Stimulated activated naive CD8-positive, alpha-beta T cell treated with anti-CD3 and anti-CD28 coated beads, Interleukin-15, Interleukin-2, amounts not matched to agents 100 U/mL and 50 U/mL, for 24 hours (primary cell): Measurements from ENCODE around the gene C3orf22.

Experiments
- ATAC-seq: fragments of 150-1000 bp; cut with Tn5 transposase; one replicate; pipeline ENCODE4 v1.10.0; 2021
- DNase-seq: peaks from one replicate; pipeline ENCODE4 v3.0.0; 2021

Gene C3orf22

GRCh38 chr3:126556637-126557414 lies 1.9 kb downstream of the C3orf22 start:
- DNase-seq: no peak
- no peak for ATAC-seq

DNA sequence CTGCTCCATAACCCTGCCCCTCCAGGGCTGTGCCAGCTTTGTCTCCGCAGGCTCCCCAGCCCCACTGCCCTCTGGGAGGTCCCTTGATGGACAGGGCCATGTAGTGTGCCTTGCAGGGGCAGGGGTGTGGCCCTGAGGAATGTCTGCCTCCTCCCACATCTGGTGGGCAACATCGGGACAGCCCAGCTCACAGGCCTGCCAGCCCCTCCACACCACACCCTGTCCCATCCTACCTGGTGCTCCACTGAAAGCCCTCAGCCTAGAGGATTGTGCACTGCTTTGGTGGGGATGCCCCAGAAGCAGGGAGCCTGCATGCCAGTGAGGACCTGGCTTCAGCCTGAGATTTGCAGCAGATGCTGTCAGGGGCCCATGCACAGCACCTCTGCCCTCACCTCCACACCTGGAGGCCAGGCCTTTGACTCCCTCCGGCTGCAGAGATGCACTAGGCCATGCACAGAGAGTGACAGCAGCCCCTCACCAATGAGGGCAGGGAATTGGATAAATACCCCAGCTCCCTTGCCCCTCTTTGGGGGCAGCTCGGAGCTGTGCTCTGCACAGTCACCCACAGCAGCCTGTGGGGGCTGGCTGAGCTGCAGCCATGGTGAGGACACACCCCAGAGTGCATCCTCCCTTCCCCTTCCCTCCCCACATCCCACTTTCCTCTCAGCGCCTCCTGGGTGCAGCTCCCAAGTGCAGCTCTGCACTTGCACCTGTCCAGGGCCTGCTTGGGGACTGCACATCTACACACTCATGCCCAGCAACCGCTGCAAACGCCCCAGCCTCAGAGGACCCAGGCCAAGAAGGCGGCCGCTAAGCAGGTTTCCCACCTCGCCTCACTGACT lies 2.7 kb downstream of the C3orf22 start:
- no peak for ATAC-seq
- no peak for DNase-seq

GRCh38 chr3:126554560-126555525 lies 3.9 kb downstream of the C3orf22 start:
- DNase-seq: no peak
- ATAC-seq: no peak

DNA sequence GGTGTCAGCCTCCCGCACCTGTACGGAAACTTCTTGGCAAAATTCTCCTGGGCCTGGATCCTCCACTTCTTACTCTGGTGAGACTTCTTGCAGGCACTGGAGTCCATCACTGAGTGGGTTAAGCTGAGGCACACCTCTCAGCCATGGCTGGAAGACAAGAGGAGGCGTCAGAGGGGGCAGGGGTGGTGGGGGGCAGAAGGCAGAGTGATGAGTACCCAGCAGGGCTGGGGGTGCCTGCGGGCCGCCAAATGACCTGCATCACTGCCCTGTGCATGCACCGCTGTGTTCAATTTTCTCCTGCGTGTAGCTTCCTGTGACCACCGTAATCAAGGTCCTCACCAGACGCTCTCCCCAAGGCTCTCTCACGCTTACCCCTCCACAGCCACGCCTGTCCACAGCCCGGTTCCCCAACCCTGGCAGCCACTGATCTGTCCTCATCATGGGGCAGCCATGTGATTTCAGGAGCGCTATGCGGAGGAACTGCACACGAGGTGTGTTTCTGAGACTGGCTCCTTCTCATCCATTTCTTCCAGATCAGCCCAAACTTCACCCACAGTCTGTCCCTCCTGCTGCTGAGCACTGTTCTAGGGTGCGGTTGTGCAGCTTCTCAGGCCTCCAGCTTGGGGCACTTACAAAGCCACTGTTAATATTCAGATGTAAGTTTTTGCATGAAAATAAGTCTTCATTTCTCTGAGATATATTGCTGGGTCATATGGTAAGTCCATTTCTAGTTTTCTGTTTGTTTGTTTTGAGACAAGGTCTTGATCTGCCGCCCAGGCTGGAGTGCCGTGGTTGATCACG lies 5.2 kb downstream of the C3orf22 start:
- DNase-seq (no peak), ATAC-seq (no peak)

- DNase-seq (no peak), ATAC-seq (no peak)
Measured at GRCh38 chr3:126552688-126553283, 5.9 kb downstream of the C3orf22 start.

- no peak for ATAC-seq
- DNase-seq: no peak
Measured at GRCh38 chr3:126551839-126552687, 6.7 kb downstream of the C3orf22 start.

GRCh38 chr3:126551121-126551838 lies 7.5 kb downstream of the C3orf22 start:
- ATAC-seq (no peak), DNase-seq (no peak)

DNA sequence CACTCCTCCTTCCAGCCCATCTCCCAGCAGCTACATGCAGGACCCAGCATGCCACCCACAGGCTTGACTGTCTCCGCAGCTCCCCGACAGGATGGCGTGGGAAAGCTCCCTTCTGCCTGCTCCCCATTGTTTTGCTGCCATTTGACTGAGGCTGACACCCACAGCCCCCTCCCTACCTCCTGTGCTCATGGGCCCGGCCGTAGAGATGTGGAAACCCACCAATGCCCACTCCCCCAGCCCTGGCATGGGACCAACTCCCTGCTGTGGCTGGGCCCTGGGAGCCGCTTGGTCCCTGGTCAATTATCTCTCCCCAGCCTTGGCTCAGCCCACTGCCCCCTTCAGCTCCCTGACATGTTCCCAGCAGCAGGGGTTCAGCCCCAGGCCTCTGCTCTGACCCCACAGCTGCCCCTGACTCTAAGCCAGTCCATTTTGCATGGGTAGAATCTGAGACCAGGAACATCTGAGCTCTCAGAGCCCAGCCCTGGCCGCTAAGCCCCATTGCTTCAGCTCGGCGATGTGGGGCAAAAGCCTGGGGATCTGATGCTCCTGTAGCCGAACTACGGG lies 8.2 kb downstream of the C3orf22 start:
- ATAC-seq (no peak), DNase-seq (no peak)

- DNase-seq: no peak
Measured at GRCh38 chr3:126549861-126550487, 8.8 kb downstream of the C3orf22 start.

DNA sequence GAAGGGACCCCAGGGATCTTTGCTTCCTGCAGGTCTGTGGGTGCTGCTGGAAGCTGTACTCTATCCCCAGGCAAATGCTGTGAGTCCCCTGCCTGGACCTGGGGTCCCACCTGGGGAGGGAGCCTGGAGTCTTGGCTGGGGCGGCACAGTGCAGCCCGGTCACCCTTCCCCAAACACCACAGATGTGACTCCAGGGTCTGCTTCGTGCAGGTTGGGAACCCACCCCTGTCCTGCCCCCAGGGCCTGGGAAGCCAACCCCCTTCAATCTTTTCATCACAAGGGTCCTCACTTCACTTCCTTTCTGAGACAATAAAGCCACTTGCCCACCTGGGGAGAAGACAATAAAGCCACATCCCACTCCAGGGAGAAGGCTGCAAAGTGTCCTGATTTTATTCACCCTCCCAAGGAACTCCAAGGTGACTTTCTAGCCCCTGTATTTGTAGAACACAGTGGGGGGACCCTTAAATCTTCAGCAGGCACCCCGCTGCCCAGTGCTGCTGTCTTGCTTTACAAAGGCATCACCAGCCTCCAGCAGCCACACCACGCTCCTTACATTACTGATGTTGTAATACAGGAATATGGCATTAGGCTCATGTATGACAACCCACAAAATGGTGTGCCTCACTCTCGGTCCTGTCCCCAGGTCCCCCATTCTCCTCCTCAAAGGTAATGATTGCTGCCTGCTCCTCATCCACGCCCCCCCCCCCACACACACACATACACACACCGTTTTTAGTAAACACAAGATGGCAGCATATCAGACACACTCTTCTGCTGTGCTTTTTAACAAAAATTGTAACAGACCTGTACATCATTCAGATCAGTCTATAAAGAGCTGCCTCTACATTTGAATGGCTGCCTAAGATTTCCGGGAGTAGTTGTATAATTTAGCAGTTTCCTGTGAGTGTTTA lies 9.9 kb downstream of the C3orf22 start:
- no peak for DNase-seq
- ATAC-seq: no peak

More at GRCh38 chr3:126549861-126550487, 8.8 kb downstream of the C3orf22 start:
- ATAC-seq: no peak

- DNase-seq (no peak), ATAC-seq (no peak)
Measured at GRCh38 chr3:126547721-126548120, 11.0 kb downstream of the C3orf22 start.

DNA sequence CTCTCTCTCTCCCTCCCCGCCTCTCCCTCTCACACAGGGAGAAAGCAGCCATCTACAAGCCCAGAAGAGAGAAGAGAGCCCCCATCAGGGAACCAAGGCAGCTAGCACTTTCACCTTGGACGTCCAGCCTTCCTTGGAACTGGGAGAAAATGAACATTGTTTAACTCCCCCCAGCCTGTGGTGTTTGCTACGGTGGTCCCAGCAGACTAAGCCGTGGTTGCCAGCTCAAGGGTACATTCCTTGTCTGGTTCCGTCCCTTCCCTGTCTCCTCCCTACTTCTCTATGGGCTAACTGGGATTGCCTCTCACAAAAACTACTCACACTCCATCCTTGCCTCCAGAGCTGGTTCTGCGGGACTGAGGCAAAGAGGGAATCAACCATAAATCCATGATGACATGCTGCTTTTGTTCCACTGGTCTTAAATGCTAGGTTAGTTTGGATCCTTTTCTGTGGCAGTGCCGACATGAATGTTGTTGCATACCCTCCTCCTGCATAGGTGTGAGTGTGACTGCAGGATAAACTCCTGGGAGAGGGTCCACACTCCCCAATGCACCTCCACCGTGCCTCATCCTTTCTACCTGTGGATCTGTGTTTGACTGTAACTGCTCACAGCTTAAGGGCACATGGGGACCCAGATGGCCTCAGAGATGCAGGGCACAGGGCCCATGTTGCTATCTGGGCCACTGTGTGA lies 12.0 kb downstream of the C3orf22 start:
- ATAC-seq: no peak
- DNase-seq: no peak

DNA sequence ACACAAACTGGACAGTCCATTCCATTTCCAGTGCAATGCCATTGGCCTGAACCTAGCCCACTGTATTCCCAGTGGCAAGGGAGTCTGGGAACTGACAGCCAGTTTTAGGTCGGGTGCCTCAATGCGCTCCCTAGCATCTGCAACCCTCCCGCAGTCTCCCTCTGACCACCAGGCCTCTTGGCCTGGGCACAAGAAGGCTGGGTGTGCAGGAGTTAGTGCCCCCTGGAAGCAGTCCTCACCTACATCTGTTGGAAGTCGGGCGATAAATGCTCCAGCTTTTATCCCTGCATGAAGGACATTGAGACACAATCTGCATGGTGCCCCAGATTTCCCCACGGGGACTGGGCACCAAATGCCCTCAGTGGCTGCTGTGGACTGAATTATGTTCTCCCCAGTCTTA lies 12.7 kb downstream of the C3orf22 start:
- no peak for ATAC-seq
- no peak for DNase-seq

DNA sequence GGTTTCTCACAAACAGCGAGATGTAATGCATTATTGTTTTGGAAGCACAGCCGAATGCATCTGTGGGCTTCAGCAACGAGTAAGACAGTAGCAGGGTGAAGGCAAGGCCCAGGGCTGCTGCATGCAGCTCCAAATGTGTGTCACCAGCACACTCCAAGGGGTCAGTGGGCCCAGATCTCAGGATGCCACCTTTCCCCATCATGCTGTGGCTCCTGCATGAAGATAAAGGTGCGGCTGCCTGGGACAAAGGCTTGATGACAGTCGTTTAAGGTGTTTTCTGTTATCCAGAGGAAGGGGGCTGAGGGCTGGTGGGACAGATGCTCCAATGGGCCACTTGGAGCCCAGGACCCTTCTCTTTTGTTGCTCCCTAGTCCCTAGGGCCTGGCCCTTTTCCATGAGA lies 13.2 kb downstream of the C3orf22 start:
- DNase-seq: no peak
- ATAC-seq: no peak

GRCh38 chr3:126544596-126545281 lies 14.0 kb downstream of the C3orf22 start:
- DNase-seq (no peak), ATAC-seq (no peak)

GRCh38 chr3:126543457-126544061 lies 15.2 kb downstream of the C3orf22 start:
- ATAC-seq: no peak
- DNase-seq: no peak
